WTC11 (cell line): ENCODE data around the gene OPRL1.

Experiments
- JUN ChIP-seq: sonication (generic); formaldehyde crosslinking; IDR thresholded peaks from 2 replicates; pipeline ENCODE4 v1.8.0; 2023; ENCODE audit warnings: mild to moderate bottlenecking, missing genetic modification reagents
- SP1 ChIP-seq: sonication (generic); formaldehyde crosslinking; conservative IDR thresholded peaks from 2 replicates; pipeline ENCODE4 v1.8.1; 2022; ENCODE audit warnings: missing genetic modification reagents
- ZBTB43 ChIP-seq: sonication (generic); formaldehyde crosslinking; IDR thresholded peaks from 2 replicates; pipeline ENCODE4 v1.8.1; 2023; ENCODE audit warnings: mild to moderate bottlenecking, missing genetic modification reagents
- ZNF138 ChIP-seq: sonication (generic); formaldehyde crosslinking; conservative IDR thresholded peaks from 2 replicates; pipeline ENCODE4 v1.8.1; 2022; ENCODE audit warnings: mild to moderate bottlenecking, moderate library complexity, missing genetic modification reagents
- ZNF532 ChIP-seq: fragments of 250-450 bp; sonication (Bioruptor Pico); IDR thresholded peaks from 2 replicates; pipeline ENCODE4 v1.9.0; 2021; ENCODE audit warnings: mild to moderate bottlenecking, borderline replicate concordance
- TF ChIP-seq, protein P1 (sequence below): sonication (generic); formaldehyde crosslinking; conservative IDR thresholded peaks from 2 replicates; pipeline ENCODE4 v1.8.1; 2022; ENCODE audit warnings: mild to moderate bottlenecking, missing genetic modification reagents

DNA sequence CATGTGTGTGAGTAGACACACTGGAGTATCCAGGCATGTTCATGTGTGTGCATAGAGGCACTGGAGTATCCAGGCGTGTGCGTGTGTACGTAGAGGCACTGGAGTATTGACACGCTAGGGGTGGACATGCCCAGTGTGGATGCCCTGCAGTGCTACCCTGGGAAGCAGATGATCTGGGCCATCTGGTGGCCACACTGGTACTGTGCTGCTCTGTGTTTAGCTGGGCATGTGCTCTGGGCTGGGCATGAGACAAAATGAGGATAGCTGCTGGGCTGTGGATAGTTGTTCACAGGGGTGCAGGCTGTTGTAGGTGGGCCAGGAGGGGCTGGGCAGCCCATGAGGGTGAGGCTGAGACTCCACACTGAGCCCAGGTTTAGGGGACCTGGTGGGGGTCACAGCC lies 51.5 kb downstream of the OPRL1 start:
- TF ChIP-seq JUN (CRISPR knock-in tag) (no peak), SP1 (no peak), ZBTB43 (CRISPR knock-in tag) (no peak), ZNF138 (CRISPR knock-in tag) (no peak), ZNF532 (CRISPR knock-in tag) (no peak)
- TF ChIP-seq, protein P1, sequence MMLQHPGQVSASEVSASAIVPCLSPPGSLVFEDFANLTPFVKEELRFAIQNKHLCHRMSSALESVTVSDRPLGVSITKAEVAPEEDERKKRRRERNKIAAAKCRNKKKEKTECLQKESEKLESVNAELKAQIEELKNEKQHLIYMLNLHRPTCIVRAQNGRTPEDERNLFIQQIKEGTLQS: no peak
